MV-4-11 (cell line): ENCODE results near the gene DERA.
A peak's percentile ranks its signal among the peaks of the same experiment; 100 is the strongest.
"Not testable (repeated sequence)": the region's sequence is repeated elsewhere in the genome, so short reads cannot be mapped to it uniquely, and the experiment has no call there.

Source experiments
- DNase-seq: peaks from one replicate; lab custom pipeline; 2025; lab: John Stamatoyannopoulos, UW

Gene DERA

DNA sequence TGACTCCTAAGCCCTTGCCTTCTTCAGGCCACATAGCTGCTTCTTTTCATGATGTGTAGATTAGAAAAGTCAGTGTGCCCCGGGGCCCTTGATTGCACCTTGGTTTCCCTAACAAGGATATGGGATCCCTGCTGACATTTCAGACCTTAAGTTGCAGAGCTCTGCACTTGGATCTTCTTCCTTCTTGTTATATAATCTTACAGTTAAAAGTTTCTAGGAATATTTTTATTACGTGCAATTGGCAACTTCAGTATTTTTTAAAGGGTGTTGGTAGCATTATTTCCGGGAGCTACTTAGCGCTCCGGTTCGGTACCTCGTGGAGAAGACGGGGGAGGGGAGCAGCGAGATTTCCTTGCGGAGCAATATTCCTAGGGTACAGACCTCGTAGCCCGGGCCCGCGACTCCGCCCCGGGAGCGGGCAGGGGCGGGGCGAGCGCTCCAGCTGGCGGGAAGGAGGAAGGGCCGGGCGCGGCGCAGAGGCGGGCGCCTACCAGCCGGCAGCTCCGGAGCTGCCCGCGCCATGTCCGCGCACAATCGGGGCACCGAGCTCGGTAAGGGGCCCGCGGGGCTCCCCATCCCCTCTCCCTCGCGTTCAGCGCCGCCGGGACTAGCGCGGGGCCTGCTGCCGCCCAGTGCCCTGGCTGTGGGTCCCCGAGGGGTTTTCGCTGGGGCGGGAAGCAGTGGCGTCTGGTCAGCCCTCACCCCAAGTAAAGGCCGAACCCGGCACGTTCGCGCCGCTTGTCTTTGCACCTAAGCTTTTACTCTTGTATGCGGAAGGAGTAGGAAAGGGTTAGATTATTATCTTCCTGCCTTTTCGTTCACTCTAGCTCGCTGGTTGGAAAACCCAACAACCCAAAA lies at the start of gene DERA:
Gene DERA, plus strand, starts transcription at position 469 of the 858 bp plus-strand sequence. Its CDS starts 52 bp downstream, at position 521.
- peak; percentile 53 for DNase-seq

DNA sequence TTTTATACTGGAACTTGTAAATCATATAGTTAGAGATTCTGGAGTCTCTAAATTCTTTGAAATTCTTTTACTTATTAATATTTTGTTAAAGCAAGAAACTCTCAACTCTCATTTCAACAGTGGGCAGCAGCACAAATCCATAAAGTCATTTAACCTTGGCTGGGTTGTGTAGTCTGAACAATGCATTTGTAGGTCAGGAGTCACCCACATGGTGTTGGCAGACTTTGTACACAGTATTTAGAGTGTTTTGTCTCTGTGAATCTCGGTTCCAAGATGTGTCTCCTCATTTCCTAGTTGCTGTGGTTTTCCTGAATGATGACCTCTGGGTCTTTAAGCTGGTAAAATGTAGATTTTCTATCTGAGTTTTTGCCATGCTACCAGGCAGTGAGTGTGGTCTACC lies 49.7 kb upstream of the DERA start:
- no peak for DNase-seq

DNA sequence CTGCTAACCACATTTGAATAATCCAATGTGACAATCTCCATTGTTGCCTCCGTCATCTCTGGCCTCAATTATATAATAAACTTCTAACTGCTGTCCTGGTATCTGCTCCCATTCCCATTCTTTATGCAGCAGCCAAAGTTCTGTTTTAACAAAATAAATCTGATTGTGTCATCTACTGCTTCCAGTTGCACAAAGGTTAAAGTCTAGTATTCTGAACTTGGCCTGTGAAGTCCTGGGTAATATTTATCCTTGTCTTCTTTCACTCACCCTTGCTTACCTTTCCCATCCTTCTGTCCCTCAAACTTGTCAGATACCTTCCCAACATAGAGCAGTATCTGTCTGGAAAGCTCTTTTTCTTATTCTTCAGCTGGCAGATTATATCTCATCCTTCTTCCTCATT lies 48.3 kb upstream of the DERA start:
- DNase-seq: no peak

DNA sequence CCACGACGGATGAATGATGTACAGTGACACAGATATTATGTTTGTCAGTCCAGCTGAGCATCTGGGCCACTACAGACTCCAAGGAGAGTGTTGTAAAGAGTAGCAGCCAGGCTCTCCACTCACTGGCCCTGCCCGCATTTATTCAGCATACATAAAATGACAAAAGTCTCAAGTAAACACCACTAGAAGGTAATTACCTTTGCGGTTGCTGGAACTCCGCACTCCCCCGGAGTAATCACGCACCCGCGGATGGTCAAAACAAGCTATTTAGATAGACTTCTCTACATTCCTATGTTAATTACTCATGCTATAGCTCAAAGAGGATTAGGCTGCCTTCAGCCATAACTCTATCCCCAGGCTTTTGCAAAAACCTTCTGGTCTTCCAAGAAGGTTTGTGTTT lies 47.8 kb upstream of the DERA start:
- DNase-seq: peak; percentile 2

DNA sequence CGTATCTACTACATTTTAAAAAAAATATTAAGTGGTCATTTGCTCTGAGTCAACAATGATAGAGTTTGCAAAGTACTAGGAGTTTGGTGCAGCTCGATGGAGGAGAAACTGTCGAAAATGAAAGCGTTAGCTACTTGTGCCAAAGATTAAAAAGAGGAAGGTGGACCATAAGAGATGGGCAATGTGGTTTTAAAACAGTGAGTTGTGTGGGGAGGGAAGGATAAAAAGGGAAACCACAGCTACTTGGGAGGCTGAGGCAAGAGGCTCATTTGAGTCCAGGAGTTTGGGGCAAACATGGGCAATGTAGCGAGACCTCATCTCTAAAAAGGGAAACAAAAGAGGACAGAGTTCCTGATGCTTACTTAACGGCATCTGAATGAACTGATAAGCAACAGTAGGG lies 47.1 kb upstream of the DERA start:
- peak; percentile 99 for DNase-seq

DNA sequence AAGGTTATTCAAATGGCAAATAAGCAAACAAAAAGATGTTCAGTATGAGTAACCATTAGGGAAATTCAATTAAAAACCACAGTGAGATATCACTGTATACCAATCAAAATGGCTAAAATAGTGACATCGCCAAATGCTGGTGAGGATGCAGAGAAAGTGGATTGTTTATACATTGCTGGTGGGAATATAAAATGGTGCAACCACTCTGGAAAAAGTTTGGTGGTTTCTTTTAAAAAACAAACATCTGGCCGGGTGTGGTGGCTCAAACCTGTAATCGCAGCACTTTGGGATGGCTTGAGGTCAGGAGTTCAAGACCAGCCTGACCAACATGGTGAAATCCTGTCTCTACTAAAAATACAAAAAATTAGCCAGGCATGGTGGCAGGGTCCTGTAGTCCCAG lies 42.9 kb upstream of the DERA start:
- DNase-seq: no peak

DNA sequence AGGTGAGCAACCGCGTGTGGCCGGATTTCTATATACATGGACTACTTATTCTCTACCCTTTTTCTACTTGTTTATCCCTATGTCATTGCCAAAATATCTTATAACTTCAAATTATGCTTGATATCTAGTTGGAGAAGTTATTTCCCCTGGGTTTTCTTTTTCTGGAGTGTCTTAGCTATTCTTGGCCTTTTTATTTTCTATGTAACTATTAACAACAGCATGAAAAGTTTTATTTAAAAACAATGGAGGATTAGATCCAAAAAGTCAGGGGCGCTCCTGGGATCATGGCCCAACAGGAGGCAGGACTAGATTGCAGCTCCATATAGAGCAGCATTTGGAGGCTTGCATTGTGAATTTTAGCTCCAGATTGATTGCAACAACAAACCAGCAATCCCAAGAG lies 37.6 kb upstream of the DERA start:
- no peak for DNase-seq

DNA sequence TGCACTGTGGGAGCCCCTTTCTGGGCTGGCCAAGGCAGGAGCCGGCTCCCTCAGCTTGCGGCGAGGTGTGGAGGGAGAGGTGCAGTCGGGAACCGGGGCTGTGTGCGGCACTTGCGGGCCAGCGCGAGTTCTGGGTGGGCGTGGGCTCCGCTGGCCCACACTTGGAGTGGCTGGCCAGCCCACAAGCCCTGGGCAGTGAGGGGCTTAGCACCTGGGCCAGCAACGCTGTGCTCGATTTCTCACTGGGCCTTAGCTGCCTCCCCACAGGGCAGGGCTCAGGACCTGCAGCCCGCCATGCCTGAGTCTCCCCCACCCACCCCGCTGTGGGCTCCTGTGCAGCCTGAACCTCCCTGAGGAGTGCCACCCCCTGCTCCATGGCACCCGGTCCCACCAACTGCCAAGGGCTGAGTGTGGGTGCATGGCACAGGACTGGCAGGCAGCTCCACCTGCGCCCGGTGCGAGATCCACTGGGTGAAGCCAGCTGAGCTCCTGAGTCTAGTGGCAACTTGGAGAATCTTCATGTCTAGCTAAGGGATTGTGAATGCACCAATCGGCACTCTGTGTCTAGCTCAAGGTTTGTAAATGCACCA lies 36.5 kb upstream of the DERA start:
- not testable (repeated sequence) for DNase-seq

DNA sequence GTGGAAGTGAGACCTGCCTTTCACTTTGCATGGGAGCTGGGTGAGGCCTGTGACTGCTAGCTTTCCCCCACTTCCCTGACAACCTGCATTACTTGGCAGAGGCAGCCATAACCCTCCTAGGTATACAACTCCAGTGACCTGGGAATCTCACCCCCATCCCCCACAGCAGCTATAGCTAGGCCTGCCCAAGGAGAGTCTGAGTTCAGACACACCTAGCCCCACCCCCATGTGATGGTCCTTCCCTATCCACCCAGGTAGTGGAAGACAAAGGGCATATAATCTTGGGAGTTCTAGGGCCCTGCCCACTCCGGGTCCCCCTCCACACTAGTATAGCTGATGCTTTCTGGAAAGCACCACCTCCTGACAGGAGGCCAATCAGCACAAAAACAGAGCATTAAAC lies 35.3 kb upstream of the DERA start:
- no peak for DNase-seq

DNA sequence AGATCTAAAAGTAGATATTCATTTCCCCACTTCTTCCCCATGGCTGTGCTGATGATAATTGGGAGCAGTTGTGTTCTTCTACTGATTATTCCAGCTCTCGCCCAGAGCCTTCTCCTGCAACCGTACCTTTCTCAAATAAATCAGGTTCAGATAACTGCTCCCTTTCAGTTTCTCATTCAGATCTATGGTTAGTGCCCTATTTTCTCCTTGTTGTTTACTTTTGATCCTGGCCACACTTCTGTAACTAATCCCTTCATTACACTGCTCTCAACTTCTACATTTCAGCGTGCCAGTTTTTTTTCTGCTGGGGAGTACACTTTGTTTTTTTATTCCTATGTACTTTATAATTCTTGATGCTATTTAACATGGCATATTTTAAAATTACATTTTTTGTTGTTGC lies 31.7 kb upstream of the DERA start:
- no peak for DNase-seq

DNA sequence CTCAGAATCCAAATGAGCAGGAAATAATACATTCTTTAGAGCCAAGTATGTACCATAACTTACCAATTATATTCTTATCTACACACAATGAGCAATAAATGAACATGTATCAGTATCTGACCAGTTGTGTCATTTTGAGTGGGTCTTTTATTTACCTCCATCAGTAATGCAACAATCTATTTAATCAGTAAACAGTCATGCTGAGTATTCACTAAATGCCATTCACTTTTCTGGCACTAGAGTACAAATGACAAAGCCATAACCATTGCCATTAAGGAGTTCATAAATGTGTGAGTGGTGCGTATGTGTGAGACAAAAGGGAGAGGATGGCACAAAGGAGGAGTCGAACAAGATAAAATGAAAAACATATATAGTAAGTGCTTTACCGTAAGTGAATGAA lies 30.4 kb upstream of the DERA start:
- no peak for DNase-seq

DNA sequence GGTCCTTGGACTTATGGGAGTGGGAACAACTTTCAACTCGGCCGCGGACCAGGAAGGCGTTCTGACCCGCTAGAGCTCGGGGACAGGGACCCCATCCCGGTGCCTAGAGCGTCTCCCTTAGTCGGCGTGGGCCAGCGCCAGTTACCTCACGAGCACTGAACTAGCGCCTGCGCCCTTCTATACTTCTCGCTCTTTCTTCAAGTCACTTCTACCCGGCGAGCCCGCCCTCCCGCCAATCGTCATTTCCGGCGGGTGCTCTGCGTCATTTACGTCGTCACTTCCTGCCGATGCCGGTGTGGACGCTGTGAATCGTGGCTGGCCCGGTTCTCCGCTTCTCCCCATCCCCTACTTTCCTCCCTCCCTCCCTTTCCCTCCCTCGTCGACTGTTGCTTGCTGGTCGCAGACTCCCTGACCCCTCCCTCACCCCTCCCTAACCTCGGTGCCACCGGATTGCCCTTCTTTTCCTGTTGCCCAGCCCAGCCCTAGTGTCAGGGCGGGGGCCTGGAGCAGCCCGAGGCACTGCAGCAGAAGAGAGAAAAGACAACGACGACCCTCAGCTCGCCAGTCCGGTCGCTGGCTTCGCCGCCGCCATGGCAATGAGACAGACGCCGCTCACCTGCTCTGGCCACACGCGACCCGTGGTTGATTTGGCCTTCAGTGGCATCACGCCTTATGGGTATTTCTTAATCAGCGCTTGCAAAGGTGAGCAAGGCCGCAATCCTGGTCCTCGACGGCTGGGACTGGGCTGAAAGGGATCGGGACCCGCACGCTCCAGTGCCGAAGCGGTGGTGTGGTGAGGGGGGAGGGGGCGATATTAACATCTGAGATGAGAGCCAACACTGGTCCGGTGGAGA lies 28.8 kb upstream of the DERA start, which contains the start of gene STRAP:
Gene STRAP, plus strand, starts transcription at position 270 of the 854 bp plus-strand sequence. Its CDS starts 321 bp downstream, at position 591.
- DNase-seq: peak; percentile 95

DNA sequence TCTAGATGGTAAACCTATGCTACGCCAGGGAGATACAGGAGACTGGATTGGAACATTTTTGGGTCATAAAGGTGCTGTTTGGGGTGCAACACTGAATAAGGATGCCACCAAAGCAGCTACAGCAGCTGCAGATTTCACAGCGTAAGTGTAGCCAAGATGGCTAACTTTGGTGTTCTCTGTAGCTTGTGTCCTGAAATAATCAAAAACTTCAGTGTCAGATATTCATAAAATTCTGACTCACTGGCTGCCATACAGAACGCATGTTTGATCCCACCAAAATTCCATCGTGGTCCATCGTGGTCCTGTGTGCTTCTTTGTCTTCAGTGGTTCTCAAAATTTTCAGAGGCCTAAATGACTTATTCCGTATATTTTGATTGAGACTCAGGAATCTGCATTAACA lies 27.6 kb upstream of the DERA start:
- no peak for DNase-seq

DNA sequence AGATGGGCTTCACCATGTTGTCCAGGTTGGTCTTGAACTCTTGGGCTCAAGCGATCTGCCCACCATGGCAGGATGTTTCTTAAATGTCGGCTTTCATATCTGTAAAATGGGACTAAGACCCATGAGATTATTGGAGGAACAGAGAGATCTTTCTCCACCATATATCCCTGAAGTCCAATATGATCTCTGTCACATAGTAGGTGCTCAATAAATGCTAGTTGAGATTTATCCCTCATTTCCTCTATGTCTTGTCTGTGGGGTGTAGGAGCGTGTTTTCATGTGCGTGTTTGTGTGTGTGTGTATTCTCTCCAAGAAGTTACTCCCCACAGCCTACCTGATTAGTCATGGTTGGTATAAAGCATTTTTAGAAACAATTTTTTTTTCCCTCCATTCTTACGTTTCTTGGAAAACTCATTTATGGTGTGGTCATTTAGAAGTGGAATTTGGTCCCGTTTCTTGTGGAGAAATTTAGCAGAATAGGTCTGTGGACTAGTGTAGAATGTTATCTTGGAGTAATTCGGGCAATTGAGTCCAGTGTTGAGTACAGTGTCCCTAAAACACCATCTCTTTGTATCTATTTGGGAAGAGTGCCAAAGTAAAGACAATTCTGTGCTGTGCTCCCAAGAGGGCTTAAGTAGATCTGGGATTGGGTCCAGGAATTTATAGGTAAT lies 24.6 kb upstream of the DERA start:
- no peak for DNase-seq

DNA sequence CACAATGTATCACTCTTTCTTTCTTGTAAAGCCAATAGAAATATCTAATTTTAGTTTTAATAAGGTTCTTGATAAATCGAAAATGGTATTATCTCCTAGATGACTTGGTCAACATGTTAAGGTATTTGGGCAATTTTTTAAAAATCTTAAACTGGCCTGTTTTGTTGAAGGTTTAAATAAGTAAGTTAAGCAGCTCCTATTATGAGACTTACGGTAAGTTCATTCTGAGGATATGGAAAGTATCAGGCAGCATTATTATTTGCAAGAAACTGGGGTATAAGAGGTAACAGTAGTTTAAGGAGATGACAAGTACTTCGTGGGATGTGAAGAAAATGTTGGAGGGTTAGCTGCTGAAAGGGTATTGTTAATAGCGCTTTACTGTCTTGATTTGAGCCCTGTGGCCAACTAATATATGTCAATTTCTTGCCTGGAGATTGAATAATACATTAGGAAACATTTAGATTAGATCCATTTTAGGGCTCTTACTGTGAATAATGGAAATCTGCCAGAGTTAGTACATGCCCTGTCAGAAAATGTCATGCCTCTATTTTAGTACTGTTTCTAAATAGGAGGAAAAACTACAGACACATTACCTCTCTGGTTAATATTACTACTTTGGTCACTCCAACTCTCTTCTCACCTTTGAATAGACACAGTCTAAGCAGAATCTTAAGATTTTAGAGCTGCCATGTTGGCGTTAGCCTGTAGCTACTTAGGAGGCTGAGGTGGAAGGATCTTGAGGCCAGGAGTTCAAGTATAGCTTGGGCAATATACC lies 23.9 kb upstream of the DERA start:
- no peak for DNase-seq

DNA sequence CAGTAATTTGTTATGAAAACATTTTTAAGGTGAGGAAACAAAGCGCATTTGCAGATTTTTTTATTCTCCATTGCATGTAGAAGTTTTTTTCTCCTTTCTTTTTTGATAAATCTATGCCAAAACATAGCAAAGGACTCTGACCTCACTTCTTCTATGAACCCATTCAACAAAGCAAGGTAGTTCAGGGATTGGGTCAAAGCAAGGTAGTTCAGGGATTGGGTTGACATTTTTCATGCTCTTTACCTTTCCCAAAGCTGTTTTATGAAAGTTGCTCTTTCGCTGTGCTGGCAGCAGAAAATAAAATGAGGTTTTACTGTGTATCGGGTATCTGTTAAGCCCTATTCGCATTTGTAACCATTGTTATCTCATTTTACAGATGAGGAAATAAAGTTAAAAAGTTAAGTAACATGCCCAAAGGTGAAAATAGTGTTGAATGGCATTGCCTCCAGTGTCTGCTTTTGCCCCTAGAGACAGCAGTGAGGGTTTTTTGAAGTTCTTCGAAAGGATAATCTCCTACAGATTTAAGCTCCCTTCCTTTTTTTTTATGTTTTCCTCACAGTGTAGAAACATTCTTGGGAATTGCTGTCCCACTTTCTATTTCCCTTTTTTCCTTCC lies 18.4 kb upstream of the DERA start:
- no peak for DNase-seq

DNA sequence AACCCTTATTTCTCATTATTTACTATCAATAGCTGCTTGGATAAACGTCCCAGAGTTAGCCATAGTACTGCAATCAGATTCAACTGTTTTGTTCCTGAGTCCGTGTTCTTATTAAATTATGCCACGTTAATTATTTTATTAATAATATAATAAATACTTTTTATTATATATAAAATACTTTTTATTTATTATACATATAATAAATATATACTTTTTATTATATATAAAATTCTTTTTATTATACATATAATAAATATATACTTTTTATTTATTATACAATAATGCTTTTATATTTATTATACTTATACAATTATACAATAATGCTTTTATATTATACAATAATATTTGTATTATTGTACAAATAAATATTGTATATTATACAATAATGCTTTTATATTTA lies 17.9 kb upstream of the DERA start:
- DNase-seq: no peak

DNA sequence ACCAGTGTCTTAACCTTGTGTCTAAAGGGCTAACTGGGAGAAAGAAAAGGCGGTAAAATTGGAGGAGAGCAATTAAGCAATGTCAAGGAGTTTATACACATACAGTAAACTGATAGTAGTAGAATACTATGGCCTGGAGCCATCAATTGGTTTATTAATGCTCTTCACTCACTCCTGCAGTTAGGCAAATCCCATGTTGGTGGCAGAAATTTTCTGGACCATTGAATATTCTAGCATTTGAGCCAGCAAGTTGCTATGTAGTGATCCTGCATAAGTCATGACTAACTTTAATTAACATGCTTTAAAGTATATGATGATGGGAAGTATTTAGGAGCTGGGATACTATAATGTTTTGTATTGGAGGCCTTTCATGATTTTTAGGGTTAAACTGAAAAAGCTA lies 14.3 kb upstream of the DERA start:
- DNase-seq: no peak

DNA sequence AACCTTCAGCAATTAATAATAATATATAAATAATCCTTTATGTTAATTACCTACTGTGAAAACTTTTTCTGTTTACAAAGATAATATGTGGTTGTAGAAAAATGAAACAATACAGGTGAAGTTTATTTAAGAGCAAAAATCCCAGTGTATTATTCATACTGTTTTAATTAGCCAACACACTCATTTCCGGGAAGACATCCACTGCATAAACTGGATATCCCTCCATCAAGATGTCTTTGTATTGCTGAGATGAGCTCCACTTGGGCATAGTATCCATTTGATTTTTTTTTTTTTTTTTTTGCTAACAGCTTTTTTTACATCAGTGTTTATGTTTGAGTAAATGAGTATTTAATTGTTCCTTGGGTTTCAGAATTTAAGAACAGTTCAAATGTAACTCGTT lies 13.7 kb upstream of the DERA start:
- DNase-seq: no peak

DNA sequence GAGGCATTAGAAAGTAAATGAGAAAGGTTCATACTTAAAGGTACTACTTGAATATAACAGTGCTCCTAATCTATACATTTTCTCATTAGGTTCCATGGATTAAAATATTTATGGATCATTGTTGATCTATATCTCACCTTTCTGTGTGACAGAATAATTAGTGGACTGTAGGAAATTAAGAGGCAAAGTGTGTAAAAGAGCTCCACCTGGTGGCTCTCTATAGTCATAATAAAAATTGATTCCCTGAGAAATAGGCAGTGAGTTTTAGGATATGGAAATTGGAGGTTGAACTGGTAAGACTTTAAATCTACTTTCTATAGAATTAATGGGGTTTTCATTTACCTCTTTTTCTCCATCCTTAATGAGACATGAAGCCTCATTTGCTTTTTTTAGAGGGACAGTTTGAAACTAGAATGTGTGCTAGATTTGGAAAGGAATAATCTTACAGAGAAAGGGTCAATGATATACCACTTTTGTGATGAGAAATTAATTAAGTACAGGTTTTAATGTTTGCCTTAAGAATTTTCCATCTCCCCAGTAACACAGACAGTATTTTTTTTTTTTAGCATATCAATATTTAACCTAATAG lies 11.8 kb upstream of the DERA start:
- DNase-seq: peak; percentile 10
